Panc1 (cell line): ENCODE results near the gene CTNNAL1. TPM values are rescaled to one million over a fixed set of nuclear protein-coding genes. Genes with fewer than 3 reads are reported as not detected.

ENCODE experiments used
- ATAC-seq: fragments of 200-7000 bp; cut with Tn5 transposase; 2 replicates; pipeline ENCODE4 v1.9.1; 2020; ENCODE audit warnings: mild to moderate bottlenecking, moderate library complexity
- BruUV-seq: library from RNA; stranded (reverse); fragments of 400-500 nt; replicated peaks from 2 replicates; lab custom pipeline; 2021; lab: Mats Ljungman, UMichigan
- CTCF ChIA-PET: fragments of 300-600 bp; sonication (Branson Sonifier 250); formaldehyde crosslinking; loops from one replicate; lab custom pipeline; 2022; ENCODE audit warnings: antibody characterized with exemption; lab: Charles Lee
- POLR2A ChIA-PET: fragments of 300-600 bp; sonication (Branson Sonifier 250); formaldehyde crosslinking; loops from one replicate; lab custom pipeline; 2022; ENCODE audit warnings: antibody characterized with exemption; lab: Charles Lee
- DNase-seq: peaks from one replicate; pipeline ENCODE4 v3.0.0-alpha.2; 2010; ENCODE audit warnings: low read depth, low spot score
- H3K27ac ChIP-seq: 2 replicates; pipeline ENCODE4 v1.5.1; 2011; ENCODE audit warnings: mild to moderate bottlenecking, low read length, inconsistent platforms
- H3K27me3 ChIP-seq: fragments of 200-500 bp; sonication (Bioruptor generic); 2 replicates; pipeline ENCODE4 v1.6.0; 2014; ENCODE audit warnings: low read length, inconsistent platforms; ENCODE audit not compliant: control insufficient read depth, insufficient read depth
- H3K36me3 ChIP-seq: fragments of 200-500 bp; sonication (Bioruptor generic); 2 replicates; pipeline ENCODE4 v1.5.1; 2014; ENCODE audit warnings: inconsistent platforms, mild to moderate bottlenecking, low read length, moderate library complexity; ENCODE audit not compliant: control insufficient read depth, insufficient read depth
- H3K4me1 ChIP-seq: 2 replicates; pipeline ENCODE4 v1.5.1; 2011; ENCODE audit warnings: inconsistent platforms, mild to moderate bottlenecking, low read length, moderate library complexity; ENCODE audit not compliant: control insufficient read depth, insufficient read depth
- H3K4me3 ChIP-seq, 2 experiments: 2 replicates each; pipeline ENCODE4 v1.5.1; 2011 to 2012; ENCODE audit warnings: low read depth in 2 of 2, low read length in 2 of 2, mild to moderate bottlenecking in 2 of 2, inconsistent platforms in 1 of 2, moderate library complexity in 1 of 2
- H3K9me3 ChIP-seq: fragments of 200-500 bp; sonication (Bioruptor generic); 2 replicates; pipeline ENCODE4 v1.5.1; 2014; ENCODE audit warnings: low read depth, mild to moderate bottlenecking, inconsistent platforms, low read length, moderate library complexity; ENCODE audit not compliant: control insufficient read depth, insufficient read depth
- CTCF ChIP-seq: fragments of 450-650 bp; IDR thresholded peaks from 2 replicates; pipeline ENCODE4 v1.5.1; 2017; ENCODE audit warnings: mild to moderate bottlenecking
- POLR2AphosphoS5 ChIP-seq: IDR thresholded peaks from 2 replicates; pipeline ENCODE4 v1.6.1; 2012; ENCODE audit warnings: mild to moderate bottlenecking, low read depth, low read length, moderate library complexity
- SIN3A ChIP-seq: IDR thresholded peaks from 2 replicates; pipeline ENCODE4 v1.6.1; 2012; ENCODE audit warnings: low read depth, mild to moderate bottlenecking, low read length, moderate library complexity, borderline replicate concordance; ENCODE audit not compliant: insufficient read depth
- TCF7L2 ChIP-seq: IDR thresholded peaks from 2 replicates; pipeline ENCODE4 v1.6.1; 2011; ENCODE audit warnings: mild to moderate bottlenecking, low read depth, low read length, inconsistent platforms
- in situ Hi-C: cut with HindIII; loops from 2 replicates; pipeline ENCODE4 v1.10.0; 2016; ENCODE audit warnings: low sequenced_read_pairs, low pct_unique_long_range_greater_than_20kb
- intact Hi-C: fragments of 100-400 bp; cut with micrococcal nuclease; formaldehyde crosslinking; loops from one replicate; pipeline ENCODE4 v1.10.0; 2022; ENCODE audit not compliant: unreplicated experiment
- total RNA-seq: library from RNA; stranded (reverse); gene quantifications from one replicate; pipeline ENCODE4 v1.2.1, GENCODE V29; 2021; ENCODE audit not compliant: unreplicated experiment
- TF ChIP-seq, protein P1 (sequence below), 2 experiments: IDR thresholded peaks; 2 replicates each; pipeline ENCODE4 v1.6.1; 2011 to 2012; ENCODE audit warnings: low read depth in 2 of 2, control low read depth in 1 of 2, low read length in 1 of 2, mild to moderate bottlenecking in 1 of 2, moderate library complexity in 1 of 2; ENCODE audit not compliant: insufficient read depth in 1 of 2

Gene CTNNAL1
- total RNA-seq, 1 experiment from 2014 or later, result 79.8 TPM

- no peak for TF ChIP-seq SIN3A
- TF ChIP-seq, protein P1, sequence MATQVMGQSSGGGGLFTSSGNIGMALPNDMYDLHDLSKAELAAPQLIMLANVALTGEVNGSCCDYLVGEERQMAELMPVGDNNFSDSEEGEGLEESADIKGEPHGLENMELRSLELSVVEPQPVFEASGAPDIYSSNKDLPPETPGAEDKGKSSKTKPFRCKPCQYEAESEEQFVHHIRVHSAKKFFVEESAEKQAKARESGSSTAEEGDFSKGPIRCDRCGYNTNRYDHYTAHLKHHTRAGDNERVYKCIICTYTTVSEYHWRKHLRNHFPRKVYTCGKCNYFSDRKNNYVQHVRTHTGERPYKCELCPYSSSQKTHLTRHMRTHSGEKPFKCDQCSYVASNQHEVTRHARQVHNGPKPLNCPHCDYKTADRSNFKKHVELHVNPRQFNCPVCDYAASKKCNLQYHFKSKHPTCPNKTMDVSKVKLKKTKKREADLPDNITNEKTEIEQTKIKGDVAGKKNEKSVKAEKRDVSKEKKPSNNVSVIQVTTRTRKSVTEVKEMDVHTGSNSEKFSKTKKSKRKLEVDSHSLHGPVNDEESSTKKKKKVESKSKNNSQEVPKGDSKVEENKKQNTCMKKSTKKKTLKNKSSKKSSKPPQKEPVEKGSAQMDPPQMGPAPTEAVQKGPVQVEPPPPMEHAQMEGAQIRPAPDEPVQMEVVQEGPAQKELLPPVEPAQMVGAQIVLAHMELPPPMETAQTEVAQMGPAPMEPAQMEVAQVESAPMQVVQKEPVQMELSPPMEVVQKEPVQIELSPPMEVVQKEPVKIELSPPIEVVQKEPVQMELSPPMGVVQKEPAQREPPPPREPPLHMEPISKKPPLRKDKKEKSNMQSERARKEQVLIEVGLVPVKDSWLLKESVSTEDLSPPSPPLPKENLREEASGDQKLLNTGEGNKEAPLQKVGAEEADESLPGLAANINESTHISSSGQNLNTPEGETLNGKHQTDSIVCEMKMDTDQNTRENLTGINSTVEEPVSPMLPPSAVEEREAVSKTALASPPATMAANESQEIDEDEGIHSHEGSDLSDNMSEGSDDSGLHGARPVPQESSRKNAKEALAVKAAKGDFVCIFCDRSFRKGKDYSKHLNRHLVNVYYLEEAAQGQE (IDR thresholded peaks at IDR 0.05; ENCODE audit: insufficient read depth in 1 of 2, low read depth in 2 of 2, low read length in 1 of 2), result no peak
- TF ChIP-seq TCF7L2, result no peak
- TF ChIP-seq POLR2AphosphoS5, result no peak
- TF ChIP-seq CTCF, result no peak
- in situ Hi-C loops (no loop called here), intact Hi-C loops (no loop called here)
- Histone ChIP-seq H3K9me3 (no peaks in the 10 kb centered on the region), H3K27me3 (no peaks in the 10 kb centered on the region), H3K36me3 (peaks cover 4% of the 10 kb centered on the region), H3K27ac (no peak overlapping the region), H3K4me3 (no peak overlapping the region), H3K4me1 (peaks cover 6% of the 10 kb centered on the region)
- ChIA-PET POLR2A (no interaction called here), CTCF (no interaction called here)
- ATAC-seq (no peak), DNase-seq (no peak)
- BruUV-seq, result no TSS peak
Measured at GRCh38 chr9:109020581-109021511, 7.5 kb upstream of the CTNNAL1 start.

GRCh38 chr9:109020113-109020512, 6.8 kb upstream of the CTNNAL1 start:
- ATAC-seq, result no peak
- Histone ChIP-seq H3K36me3 (peaks cover 4% of the 10 kb centered on the region), H3K4me3 (no peak overlapping the region), H3K9me3 (no peaks in the 10 kb centered on the region), H3K27ac (no peak overlapping the region), H3K4me1 (peaks cover 7% of the 10 kb centered on the region), H3K27me3 (no peaks in the 10 kb centered on the region)
- in situ Hi-C loops, result no loop called here
- intact Hi-C loops, result no loop called here
- CTCF ChIA-PET, result no interaction called here
- TF ChIP-seq POLR2AphosphoS5 (no peak), TCF7L2 (no peak), CTCF (no peak), SIN3A (no peak)
- TF ChIP-seq, protein P1 (IDR thresholded peaks at IDR 0.05; ENCODE audit: insufficient read depth in 1 of 2, low read depth in 2 of 2, low read length in 1 of 2), result no peak
- POLR2A ChIA-PET, result no interaction called here
- no TSS peak for BruUV-seq
- no peak for DNase-seq
